HG03066 (cell line): ENCODE data around the gene CHST15.

Experiments
- ATAC-seq: cut with Tn5 transposase; IDR thresholded peaks from one replicate; pipeline ENCODE4 v1.9.1; 2021; ENCODE audit warnings: low read depth; ENCODE audit not compliant: unreplicated experiment

The CHST15 gene

GRCh38 chr10:124067825-124068400 is 25.5 kb downstream of the CHST15 start:
- no peak for ATAC-seq

DNA sequence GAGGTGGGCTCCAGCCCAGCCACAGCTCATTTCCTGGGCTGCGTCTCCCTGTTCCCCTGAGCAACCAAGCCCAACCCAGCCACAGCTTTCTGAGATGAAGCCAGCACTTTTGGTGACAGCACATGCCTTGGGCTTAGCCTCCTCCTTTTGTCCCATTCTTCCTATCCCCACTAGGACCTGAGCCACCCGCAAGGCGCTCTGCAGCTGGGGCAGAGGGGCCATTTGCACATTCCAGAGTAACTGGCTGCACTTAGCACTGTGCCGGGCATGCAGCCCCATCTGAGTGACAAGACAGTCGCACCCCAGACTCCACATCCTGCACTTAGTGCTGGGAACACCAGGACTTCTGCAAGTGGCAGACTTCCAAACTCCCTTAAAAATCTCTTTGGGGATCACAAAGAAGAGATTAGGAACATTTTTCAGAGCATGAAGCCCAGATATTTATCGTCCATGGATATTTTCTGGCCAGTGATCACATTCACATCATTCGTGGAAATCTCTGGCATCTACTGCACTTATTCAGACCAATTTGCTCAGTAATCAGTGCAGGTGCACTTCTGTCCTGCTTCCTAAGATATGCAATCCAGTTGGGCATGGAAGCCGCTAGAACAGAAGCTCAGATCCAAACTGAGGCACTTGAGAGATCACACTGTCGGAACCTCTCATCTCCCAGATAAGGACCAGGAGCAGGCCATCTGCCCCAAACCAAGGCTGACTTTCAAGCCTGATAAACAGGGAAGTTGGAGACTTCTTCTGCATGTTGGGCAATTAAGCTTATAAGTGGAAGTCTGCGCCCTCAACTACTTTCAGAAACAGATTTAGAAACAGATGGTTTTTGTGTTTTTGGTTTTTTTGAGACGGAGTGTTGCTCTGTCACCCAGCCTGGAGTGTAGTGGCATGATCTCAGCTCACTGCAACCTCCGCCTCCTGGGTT is 26.4 kb downstream of the CHST15 start:
- no peak for ATAC-seq

DNA sequence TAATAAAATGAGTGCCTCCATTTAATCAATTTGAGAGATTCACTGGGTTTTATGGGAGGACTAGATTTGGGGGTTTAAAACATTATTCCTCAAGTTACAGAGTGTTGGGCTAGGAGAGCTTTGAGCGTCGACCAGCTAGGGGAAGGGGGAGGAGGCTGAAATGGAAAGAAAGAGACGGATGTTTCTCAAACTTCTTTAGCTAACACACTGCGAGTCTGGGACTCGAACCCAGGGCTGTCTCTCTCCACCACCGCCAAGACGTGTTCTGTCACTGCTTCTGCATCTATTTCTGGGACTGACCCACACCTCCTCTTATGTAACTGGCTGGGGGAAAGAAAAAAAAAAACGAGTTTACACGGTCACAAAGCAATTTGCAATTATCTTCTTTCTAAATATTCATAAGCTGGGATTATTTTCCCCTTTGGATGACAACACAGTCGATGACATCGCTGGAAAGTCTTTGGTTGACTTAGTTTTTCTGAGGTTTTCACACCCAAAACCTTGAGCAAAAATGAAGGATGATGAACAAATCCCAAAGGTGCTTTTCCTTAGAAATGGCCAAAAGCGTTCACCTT is 27.2 kb downstream of the CHST15 start:
- ATAC-seq, result no peak

GRCh38 chr10:124065382-124066125 is 27.8 kb downstream of the CHST15 start:
- ATAC-seq, result no peak

GRCh38 chr10:124064676-124065075 is 28.7 kb downstream of the CHST15 start:
- ATAC-seq, result no peak

DNA sequence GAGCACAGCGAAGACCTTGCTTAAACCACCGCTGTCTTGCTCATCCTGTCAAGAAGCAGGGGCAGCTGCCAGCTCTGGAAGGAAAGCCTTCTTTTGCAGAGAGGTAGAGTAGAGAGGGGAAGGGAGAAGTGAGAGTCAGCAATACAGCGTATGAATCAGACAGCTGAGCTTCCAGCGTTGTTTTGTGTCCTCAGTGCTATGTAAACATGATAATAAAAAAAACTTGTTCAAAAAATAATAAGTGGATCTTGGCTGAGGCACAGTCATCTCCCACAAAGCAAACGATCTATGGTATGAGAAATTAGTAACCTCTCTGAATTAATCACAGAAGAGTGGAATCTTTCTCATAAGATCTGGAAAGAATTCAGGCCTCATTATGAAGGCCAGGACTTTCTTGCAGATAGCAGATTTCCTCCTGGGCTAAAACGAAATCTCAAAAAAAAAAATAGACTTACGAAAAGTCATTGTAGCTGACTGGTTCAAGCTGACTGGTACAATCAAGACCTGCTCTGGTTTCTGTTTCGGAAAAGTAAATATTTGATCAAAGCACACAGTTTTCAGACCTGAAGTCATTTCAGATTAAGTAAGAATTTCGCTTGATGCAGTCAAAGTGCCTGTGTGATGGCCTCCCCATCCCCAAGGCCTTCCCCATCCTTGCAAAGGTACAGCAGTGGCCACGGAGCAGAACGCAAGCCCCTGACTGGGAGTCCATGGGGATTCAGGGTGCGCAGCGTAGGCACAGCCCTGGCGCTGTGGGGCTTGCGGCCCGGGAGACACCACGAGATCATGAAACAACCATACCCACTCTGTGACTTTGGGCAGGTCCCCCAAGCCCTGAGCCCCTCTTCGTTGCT is 29.4 kb downstream of the CHST15 start:
- ATAC-seq, result peak; percentile 46

DNA sequence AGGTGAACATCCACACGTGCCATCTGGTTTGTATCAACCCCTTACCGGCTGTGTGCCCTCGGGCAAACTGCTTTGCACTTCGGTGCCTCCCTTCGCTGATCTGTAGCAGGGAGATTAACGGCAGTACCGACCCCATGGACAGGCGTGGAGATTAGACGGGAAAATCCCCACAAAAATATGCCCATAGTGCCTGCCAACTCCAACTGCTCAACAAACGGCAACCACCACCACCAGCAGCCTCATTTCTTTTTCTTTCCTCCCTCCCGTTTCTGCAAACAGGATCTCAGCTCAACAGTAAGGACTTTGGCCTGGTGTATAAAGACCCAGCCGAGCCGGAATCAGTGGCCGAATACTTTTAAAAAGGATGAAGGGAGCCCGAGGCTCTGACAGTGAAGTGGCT is 31.0 kb downstream of the CHST15 start:
- no peak for ATAC-seq

GRCh38 chr10:124061030-124061429 is 32.4 kb downstream of the CHST15 start:
- no peak for ATAC-seq

- no peak for ATAC-seq
Observed at GRCh38 chr10:124060148-124060720, 33.2 kb downstream of the CHST15 start.

- ATAC-seq, result no peak
Observed at GRCh38 chr10:124059551-124059950, 33.8 kb downstream of the CHST15 start.

DNA sequence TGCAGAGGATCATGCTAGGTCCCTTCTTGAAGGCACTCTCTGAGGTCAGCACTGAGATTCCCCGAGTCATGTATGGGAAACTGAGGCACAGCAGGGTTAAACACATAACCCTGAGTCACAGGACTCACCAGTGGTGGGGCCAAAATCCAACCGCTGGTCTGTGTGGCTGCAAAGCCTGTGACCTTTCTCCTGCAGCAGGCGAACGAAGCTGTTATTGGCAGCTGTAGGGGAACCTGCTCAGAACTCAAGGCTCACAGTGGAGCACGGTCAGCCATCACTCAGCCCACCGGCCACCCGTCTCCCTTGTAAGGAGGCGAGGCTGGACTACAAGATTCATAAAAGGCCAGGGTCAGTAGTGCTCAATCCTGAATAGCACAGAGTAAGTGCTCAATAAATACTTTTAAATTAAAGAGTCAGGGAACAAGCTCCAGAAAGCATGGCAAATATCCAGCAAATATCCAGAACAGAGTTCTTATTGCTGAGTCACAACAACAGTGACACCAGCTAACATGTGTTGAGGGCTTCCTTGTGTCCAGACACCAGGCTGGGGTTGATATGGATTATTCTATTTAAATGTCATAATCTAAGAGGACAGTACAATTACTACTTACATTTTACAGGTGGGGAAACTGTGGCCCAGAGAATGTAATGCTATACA is 34.9 kb downstream of the CHST15 start:
- no peak for ATAC-seq

DNA sequence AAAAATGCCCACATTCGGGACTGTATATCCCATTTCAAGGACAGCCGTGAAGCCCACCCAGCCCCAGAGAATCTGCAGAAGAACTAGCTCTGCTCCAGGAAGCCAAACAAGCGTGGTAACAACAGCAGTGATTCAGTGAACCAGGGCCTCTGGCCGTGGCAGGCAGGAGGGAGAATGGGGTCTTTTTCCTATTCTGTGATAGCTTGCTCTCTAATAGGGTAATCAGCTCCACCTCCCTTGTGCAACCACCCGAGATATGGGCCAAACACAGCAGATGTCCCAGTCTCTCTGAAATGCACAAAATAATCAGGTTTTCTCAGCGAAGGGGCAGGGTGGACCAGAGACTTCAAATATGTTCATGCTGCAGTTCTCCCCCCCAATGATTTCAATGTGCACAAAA is 35.8 kb downstream of the CHST15 start:
- ATAC-seq, result no peak

GRCh38 chr10:124056337-124056980 is 36.9 kb downstream of the CHST15 start:
- no peak for ATAC-seq

DNA sequence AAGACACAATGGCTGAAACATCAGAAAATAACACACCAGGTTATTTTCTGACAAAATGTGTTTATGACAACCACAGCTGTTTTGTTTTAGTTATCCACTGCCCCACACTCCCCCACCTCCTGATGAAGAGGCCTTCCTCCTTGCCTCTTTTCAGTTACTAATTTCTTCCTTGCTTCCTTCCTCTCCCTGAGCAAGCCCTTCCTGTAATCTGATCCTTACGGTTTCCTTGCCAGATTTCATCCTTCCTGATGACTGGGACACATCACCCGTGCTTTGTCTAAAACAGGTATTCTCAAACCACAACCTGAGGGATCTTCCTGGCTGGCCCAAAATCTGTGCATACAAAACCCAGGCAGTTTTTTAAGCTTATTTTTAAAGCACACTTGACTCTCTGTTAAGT is 39.4 kb downstream of the CHST15 start:
- ATAC-seq, result no peak

GRCh38 chr10:124052561-124052960 is 40.8 kb downstream of the CHST15 start:
- ATAC-seq, result no peak

DNA sequence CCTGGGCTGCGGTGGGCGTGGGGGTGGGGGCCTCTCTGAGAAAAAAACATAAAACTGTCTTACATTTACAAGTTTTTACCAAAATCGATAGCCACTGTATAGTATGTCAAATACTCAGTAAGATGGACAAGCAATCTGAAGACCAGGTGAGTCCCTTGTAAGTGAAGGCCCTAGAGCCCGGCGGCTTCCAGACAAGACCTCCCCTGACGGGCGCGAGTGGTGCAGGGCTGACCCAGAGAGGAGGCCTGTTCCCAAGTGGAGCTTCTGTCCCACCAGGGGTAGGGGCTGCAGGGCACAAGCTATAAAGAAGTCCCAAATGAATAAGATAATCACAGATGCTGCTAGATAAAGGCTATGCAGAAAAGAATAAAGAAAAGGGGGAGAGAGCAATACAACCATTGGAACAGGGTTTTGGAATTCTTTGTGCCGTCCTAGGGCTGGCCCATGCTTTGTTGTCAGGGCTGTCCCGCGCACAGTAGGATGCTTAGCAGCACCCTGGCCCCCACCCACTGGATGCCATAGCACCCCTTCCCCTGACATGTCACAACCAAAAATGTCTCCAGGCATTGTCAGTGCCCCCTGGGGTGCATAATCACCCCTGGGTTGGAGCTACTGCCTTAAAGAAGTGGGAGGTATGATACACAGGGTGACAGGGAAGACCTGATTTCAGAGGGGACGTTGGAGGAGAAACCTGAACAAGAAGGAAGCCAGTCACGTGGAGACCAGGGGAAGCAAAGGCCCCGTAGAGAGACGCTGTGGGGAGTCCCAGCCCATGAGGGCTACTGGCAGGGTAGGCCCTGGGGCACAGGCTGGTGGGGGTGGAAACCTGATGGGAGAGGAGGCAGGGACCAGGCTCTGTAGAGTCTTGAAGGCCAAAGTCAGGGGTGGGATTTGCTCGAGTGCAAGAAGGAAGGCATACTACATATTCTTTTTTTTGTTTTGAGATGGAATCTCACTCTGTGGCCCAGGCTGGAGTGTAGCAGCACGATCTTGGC is 43.1 kb downstream of the CHST15 start:
- no peak for ATAC-seq

DNA sequence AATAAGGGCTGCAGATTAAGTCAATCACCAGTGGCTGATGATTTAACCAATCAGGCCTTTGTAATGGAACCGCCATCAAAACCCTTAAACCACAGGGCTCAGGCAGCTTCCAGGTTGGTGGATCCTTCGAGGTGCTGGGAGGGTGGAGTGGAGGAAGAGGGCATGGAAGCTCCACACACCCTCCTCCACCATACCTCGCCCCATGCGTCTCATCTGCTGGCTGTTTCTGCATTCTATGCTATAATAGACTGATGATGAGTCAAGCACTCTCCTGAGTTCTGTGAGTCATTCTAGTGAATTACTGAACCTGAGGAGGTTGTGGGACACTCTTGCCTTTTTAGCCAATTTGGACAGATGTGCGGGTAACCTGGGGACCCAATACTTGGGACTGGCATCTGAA is 43.9 kb downstream of the CHST15 start:
- no peak for ATAC-seq
